HG02885 (cell line): ENCODE measurements around the gene PSMA4.
"Not testable (repeated sequence)": the region's sequence is repeated elsewhere in the genome, so short reads cannot be mapped to it uniquely, and the experiment has no call there.

Source experiments
- ATAC-seq: cut with Tn5 transposase; IDR thresholded peaks from one replicate; pipeline ENCODE4 v1.9.1; 2021; ENCODE audit warnings: mild to moderate bottlenecking; ENCODE audit not compliant: unreplicated experiment, poor library complexity

Gene PSMA4

GRCh38 chr15:78550194-78550593, 9.9 kb downstream of the PSMA4 start:
- ATAC-seq = no peak

GRCh38 chr15:78550815-78551214, 10.6 kb downstream of the PSMA4 start:
- no peak for ATAC-seq

GRCh38 chr15:78551902-78552301, 11.7 kb downstream of the PSMA4 start:
- ATAC-seq = no peak

DNA sequence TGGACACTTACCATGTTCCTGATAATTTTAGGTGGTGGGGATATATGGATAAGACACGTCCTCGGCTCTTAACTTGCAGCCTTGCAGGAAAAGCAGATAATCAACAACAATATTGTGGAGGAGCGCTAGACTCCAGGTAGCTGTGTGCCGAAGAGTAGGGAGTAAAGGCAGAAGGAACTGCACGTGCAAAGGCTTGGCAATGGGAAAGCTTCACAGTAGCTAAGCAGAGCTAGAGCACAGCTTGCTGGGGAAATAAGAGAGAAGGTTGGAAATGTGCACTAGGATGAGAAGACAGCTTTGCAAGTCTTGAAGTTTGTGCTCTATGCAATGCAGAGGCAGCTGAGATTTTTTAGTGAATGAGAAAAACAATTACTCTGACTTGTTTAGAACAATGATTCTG, 12.4 kb downstream of the PSMA4 start:
- no peak for ATAC-seq

DNA sequence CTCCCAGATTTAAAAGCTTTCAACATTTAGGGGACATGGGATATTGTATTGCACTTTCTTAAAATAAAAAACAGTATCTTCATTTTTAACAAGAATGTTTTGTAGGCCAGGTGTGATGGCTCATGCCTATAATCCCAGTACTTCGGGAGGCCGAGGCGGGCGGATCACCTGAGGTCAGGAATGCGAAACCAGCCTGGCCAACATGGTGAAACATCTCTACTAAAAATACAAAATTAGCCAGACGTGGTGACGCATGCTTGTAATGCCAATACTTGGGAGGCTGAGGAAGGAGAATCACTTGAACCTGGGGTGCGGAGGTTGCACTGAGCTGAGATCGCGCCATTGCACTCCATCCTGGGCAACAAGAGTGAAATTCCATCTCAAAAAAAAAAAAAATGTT, 20.0 kb downstream of the PSMA4 start:
- not testable (repeated sequence) for ATAC-seq

DNA sequence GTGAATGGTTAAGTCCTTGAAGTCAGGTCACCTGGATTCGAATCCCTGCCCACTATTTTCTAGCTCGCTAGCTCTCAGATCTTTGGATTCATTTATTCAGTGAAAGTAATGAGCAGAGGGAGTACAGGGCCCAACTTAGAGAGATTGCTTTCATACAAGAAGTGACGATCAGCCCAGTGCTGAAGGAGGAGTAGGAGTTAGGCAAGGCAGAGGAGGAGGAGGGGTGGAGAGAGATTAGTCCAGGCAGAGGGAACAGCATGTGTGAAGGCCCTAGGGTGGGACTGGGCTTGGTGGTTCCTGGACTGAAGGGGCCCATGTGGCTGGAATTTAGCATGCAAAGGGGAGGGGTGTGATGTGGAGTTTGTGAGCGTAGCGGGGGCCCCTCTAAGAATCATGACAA, 21.2 kb downstream of the PSMA4 start:
- no peak for ATAC-seq

DNA sequence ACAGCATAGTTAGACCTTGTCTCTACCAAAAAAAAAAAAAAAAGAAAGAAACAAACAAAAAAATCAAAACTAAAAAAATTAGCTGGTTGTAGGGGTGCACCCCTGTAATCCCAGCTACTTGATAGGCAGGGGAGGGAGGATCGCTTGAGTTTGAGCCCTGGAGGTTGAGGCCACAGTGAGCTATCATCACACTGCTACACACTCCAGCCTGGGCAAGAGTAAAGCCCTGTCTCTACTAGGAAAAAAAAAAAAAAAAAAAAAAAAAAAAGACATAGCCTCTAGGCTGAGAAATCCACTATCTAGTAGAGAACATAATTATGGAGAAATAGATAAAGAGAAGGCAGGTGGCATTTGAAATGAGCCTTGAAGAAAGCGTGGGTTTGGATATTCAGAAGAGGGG, 22.8 kb downstream of the PSMA4 start:
- ATAC-seq = no peak

DNA sequence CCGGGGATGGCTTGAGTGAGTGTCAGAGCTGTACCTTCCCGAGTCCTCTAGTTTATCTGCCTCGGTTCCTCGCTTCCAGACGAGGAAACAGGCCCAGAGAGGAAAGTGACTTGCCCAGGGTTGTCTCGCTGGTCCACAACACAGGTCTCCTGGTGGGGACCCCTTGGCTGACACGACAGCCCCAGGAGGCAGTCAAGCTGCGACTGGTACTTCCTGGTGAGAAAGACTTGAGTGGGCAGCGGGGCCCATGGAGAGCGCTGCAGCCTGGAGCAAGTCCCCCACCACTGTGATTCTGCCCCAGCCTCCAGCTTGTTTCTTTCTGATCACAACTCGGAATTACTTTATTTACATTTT, 24.5 kb downstream of the PSMA4 start:
- ATAC-seq = peak; percentile 7

DNA sequence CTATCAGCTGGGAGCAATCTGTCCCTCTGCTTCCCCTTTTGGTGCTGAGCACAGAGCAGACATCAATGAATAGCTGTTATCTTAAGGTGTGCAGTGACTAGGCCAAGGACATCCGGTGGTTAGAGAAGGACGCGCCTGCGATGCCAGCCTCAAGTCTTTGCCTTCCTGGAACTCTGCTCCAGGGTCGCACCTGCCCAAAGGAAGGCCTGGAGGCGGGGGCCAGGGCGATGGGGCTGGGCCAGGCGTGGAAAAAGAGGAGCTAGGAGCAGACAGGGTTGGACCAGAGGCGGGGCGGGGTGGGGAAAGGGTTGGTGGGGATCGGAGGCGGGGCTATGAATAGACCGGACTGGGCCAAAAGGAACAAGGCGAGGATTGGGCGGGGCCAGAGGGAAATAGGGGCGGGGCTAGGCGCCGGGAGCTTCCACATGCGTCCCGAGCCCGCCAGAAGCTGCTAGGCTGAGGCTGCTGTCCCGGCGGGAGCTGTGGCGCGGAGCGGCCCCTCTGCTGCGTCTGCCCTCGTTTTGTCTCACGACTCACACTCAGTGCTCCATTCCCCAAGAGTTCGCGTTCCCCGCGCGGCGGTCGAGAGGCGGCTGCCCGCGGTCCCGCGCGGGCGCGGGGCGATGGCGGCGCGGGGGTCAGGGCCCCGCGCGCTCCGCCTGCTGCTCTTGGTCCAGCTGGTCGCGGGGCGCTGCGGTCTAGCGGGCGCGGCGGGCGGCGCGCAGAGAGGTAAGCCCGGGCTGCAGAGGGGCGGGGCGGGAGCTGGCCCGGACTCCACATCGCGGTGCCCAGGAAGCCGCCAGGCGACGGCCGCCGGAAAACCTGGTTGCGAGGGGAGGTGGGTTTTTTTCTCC, 25.1 kb downstream of the PSMA4 start, which contains the start of gene CHRNA5:
CHRNA5 (plus strand) TSS at position 424 of the 854 bp plus-strand sequence; CDS start at position 624, 200 bp downstream.
- peak; percentile 85 for ATAC-seq

DNA sequence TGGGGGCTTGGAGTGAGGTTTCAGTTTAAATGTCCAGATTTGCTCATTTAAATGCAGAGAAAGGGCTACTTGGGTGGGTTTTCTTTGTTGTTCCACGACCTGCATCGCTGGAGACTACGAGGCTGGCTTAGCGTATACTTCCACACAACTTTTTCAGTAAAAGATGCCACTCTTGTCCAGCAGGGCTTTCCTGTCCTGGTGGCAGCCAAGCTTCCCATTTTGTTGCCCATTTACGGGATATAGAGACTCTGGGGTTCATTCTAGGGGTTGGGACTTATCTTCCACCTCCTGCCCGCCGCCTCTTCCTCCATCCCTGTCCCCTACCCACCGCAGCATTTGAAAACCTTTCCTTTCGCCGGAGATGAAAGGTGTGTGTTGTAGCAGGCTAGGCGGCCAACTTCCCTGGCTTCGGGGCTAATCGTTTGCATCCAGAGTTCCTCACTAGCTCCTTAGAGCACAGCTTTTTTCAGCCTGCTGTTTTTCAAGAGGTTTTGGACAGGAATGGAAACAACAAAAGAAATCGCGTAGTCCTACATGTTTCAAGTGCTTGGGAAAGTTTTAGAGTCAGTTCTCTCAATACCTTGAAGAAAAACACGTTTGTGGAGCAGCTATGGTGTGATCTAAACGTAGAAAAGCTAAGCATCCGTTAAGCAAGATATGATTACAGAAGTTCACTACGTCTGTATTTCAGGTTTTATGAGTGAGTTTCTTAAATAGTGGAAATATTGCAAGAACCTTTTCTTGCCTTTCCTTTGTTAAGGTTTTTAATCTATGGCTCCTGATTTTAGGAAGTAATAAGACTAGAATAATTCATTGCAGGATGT, 25.9 kb downstream of the PSMA4 start:
- ATAC-seq = peak; percentile 22

DNA sequence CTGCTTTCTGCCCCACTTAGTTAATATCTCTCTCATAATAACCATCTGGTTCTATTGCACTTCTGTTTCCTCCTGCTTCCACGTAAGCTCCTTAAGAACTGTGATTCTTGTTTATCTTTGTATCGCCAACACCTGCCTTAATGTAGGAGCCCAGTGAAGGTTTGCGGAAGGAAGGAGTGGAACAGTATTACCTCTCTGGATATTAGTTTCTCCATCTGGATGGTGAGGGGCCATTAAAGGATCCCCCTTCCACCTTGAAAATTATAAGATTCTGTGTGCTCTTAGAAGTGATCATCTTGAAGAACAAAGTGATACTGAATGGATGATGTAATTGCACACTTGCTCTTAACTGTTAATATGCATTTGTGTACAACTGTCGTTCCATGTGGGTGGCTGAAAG, 27.3 kb downstream of the PSMA4 start:
- ATAC-seq = no peak

DNA sequence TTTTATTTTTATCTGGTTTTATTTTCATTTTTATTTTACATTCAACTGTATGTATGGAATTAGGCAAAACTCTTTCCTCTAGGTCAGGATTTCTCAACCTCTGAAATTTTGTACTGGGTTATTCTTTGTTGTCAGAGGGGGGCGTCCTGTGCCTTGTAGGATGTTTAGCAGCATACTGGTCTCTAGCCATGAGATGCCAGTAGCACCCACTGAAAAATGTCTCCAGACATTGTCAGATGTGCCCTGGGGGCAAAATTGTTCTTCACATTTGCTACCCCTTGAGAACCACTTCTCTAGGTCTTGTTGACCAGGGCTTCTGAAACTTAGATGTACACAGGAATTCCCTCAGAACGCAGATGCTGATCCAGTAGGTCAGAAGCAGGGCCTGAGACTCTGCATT, 30.5 kb downstream of the PSMA4 start:
- no peak for ATAC-seq

- no peak for ATAC-seq
These were observed 31.1 kb downstream of the PSMA4 start for GRCh38 chr15:78571382-78571781.

GRCh38 chr15:78573416-78573815, 33.2 kb downstream of the PSMA4 start:
- ATAC-seq = no peak

DNA sequence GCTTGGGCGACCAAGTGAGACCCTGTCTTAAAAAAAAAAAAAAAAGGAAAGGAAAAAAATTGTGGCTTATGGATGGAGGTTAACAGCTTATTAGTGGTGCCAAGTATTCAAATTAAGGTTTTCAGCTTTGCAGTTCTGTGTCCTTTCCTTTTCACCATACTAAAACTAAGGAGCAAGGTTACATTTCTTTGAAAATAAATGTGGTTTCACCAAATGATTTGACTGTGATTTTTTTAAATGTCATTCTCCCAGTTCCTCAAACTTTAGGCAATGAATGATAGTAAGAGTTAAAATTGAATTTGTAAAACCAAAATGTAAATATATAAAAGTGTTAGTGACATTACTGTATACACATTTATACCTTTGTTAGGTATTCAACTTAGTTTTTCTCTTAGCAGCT, 34.7 kb downstream of the PSMA4 start:
- no peak for ATAC-seq

GRCh38 chr15:78597583-78597982, 57.3 kb downstream of the PSMA4 start:
- ATAC-seq = no peak

DNA sequence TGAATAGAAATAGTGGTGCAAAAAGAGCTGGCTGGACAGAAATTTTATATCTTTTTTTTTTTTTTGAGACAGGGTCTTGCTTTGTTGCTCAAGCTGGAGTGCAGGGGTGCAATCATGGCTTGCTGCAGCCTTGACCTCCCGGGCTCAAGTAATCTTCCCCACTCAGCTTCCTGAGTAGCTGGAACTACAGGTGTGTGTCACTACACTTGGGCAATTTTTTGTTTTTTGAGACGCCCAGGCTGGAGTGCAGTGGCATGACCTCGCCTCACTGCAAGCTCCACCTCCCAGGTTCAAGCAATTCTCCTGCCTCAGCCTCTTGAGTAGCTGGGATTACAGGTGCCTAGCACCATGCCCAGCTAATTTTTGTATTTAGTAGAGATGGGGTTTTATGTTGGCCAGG, 58.1 kb downstream of the PSMA4 start:
- ATAC-seq = no peak

GRCh38 chr15:78599189-78599588, 58.9 kb downstream of the PSMA4 start:
- ATAC-seq = no peak
